Breast epithelium (tissue), 4 donors: ENCODE results near the gene IQSEC3. TPM values are rescaled to one million over a fixed set of nuclear protein-coding genes. Genes with fewer than 3 reads are reported as not detected.
A peak's percentile ranks its signal among the peaks of the same experiment; 100 is the strongest.
"Not testable (repeated sequence)": the region's sequence is repeated elsewhere in the genome, so short reads cannot be mapped to it uniquely, and the experiment has no call there.

Experiments
- DNase-seq, 2 donors: peaks; one replicate each; pipeline ENCODE4 v3.0.0-alpha.2; 2019; ENCODE audit warnings: low spot score in 2 of 2
- H3K27ac ChIP-seq, 2 donors: fragments of 200-600 bp; sonication (generic) in 1 of 2; one replicate each; pipeline ENCODE4 v1.5.1; 2016 to 2019; ENCODE audit warnings: mild to moderate bottlenecking in 1 of 2
- H3K27me3 ChIP-seq, 2 donors: fragments of 200-600 bp; sonication (generic) in 1 of 2; one replicate each; pipeline versions ENCODE4 v1.5.1 to v1.6.0; 2017 to 2019; ENCODE audit warnings: control low read depth in 1 of 2, mild to moderate bottlenecking in 1 of 2
- H3K36me3 ChIP-seq: fragments of 200-600 bp; one replicate; pipeline ENCODE4 v1.5.1; 2019
- H3K4me1 ChIP-seq, 2 donors: fragments of 200-600 bp; sonication (generic); one replicate each; pipeline ENCODE4 v1.5.1; 2016 to 2019; ENCODE audit warnings: control low read depth in 1 of 2
- H3K4me3 ChIP-seq, 3 donors: fragments of 200-600 bp; sonication (generic); 1 replicate in 2 of 3; 2 replicates in 1 of 3; pipeline ENCODE4 v1.5.1; 2016 to 2019; ENCODE audit warnings: mild to moderate bottlenecking in 3 of 3, moderate library complexity in 2 of 3
- H3K9me3 ChIP-seq, 2 donors: fragments of 200-600 bp; sonication (generic) in 1 of 2; one replicate each; pipeline ENCODE4 v1.5.1; 2016 to 2019; ENCODE audit warnings: control low read depth in 1 of 2
- CTCF ChIP-seq, 3 donors: fragments of 450-650 bp; IDR thresholded peaks; one replicate each; pipeline ENCODE4 v1.5.1; 2016 to 2017; ENCODE audit warnings: antibody characterized with exemption in 3 of 3, mild to moderate bottlenecking in 3 of 3, moderate library complexity in 3 of 3
- POLR2A ChIP-seq: fragments of 450-650 bp; IDR thresholded peaks from one replicate; pipeline ENCODE4 v1.6.1; 2016; ENCODE audit warnings: antibody characterized with exemption, mild to moderate bottlenecking, moderate library complexity
- POLR2AphosphoS5 ChIP-seq, 3 donors: sonication (generic); formaldehyde crosslinking; IDR thresholded peaks; one replicate each; pipeline ENCODE4 v1.6.1; 2017; ENCODE audit warnings: antibody characterized with exemption in 3 of 3
- intact Hi-C: fragments of 100-400 bp; cut with DNase I; formaldehyde crosslinking; loops from one replicate; pipeline ENCODE4 v1.15.1; 2023; ENCODE audit warnings: low total_unique reads
- total RNA-seq, 3 donors: library from RNA; depleted of rRNA; stranded (reverse); fragments of >200 nt; gene quantifications; one replicate each; pipeline ENCODE4 v1.1.0, GENCODE V29; 2016

IQSEC3 gene
- total RNA-seq, 3 donors from 2014 or later, result 0.64 to 0.98 (median 0.73) TPM

- Histone ChIP-seq H3K36me3 (no peaks in the 10 kb centered on the region), H3K4me3 (no peak overlapping the region), H3K9me3 (peaks cover 7 to 15% of the 10 kb centered on the region in 2 donors), H3K27ac (no peak overlapping the region), H3K27me3 (peaks cover 0 to 37% of the 10 kb centered on the region in 2 donors), H3K4me1 (no peaks in the 10 kb centered on the region)
- intact Hi-C loops, result no loop called here
- DNase-seq, result no peak
- TF ChIP-seq POLR2AphosphoS5 (IDR thresholded peaks at IDR 0.05), result no peak
- no peak for TF ChIP-seq CTCF (IDR thresholded peaks at IDR 0.05)
- TF ChIP-seq POLR2A, result no peak
Measured at GRCh38 chr12:57539-57938, 9.0 kb upstream of the IQSEC3 start.

- Histone ChIP-seq H3K9me3 (peaks cover 7 to 15% of the 10 kb centered on the region in 2 donors), H3K4me3 (no peak overlapping the region), H3K27me3 (peaks cover 0 to 31% of the 10 kb centered on the region in 2 donors), H3K4me1 (no peaks in the 10 kb centered on the region), H3K27ac (no peak overlapping the region), H3K36me3 (no peaks in the 10 kb centered on the region)
- TF ChIP-seq POLR2A (no peak), CTCF (IDR thresholded peaks at IDR 0.05) (no peak), POLR2AphosphoS5 (IDR thresholded peaks at IDR 0.05) (no peak)
- intact Hi-C loops, result no loop called here
- no peak for DNase-seq
Measured at GRCh38 chr12:58832-59231, 7.7 kb upstream of the IQSEC3 start.

- Histone ChIP-seq H3K27me3 (peaks cover 0 to 12% of the 10 kb centered on the region in 2 donors), H3K9me3 (peaks cover 4 to 15% of the 10 kb centered on the region in 2 donors)
- H3K4me3 ChIP-seq, intact Hi-C loops, H3K4me1 ChIP-seq, H3K36me3 ChIP-seq, DNase-seq, H3K27ac ChIP-seq: not testable (repeated sequence)
Measured at GRCh38 chr12:61845-62244, 4.7 kb upstream of the IQSEC3 start.

- H3K9me3 ChIP-seq, H3K27ac ChIP-seq, intact Hi-C loops, DNase-seq, H3K36me3 ChIP-seq, H3K4me3 ChIP-seq, H3K4me1 ChIP-seq: not testable (repeated sequence)
- H3K27me3 ChIP-seq, result peaks cover 0 to 12% of the 10 kb centered on the region in 2 donors
Measured at GRCh38 chr12:65491-66063, 990 bp upstream of the IQSEC3 start.

- H3K27ac ChIP-seq, H3K4me1 ChIP-seq, DNase-seq: not testable (repeated sequence)
Measured at GRCh38 chr12:66782-67504, 376 bp downstream of the IQSEC3 start.

GRCh38 chr12:69677-70076, 3.1 kb downstream of the IQSEC3 start:
- H3K9me3 ChIP-seq, H3K4me3 ChIP-seq, DNase-seq, H3K27ac ChIP-seq, intact Hi-C loops, H3K4me1 ChIP-seq, H3K36me3 ChIP-seq: not testable (repeated sequence)
- peaks cover 0 to 18% of the 10 kb centered on the region in 2 donors for H3K27me3 ChIP-seq

More at GRCh38 chr12:66782-67504, 376 bp downstream of the IQSEC3 start:
- H3K9me3 ChIP-seq, H3K36me3 ChIP-seq, intact Hi-C loops: not testable (repeated sequence)
- H3K4me3 ChIP-seq, result peak overlapping the region in 1 of 3 donors; percentile 31
- peaks cover 0 to 14% of the 10 kb centered on the region in 2 donors for H3K27me3 ChIP-seq

DNA sequence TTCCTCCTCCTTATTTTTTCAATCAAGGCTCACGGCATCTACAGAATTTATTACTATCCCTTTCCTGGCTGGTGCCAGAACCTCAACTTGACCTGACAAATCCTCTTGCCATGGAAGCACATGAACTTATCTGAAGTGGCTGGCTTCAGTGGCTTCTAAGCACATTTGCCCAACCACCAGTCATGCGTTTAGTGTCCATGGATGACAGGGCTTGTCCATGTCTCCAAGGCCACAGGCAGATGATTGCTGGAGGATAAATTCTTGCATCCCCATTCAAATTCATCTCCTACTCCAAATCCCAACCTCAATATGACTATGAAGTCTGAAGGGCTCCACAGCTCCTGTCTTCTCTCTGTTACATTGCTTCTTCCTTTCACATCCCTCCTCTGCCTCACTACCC, 4.0 kb downstream of the IQSEC3 start:
- H3K9me3 ChIP-seq, H3K4me3 ChIP-seq, H3K27ac ChIP-seq, intact Hi-C loops, DNase-seq, H3K36me3 ChIP-seq, H3K4me1 ChIP-seq: not testable (repeated sequence)
- H3K27me3 ChIP-seq, result peaks cover 3 to 23% of the 10 kb centered on the region in 2 donors

- H3K4me1 ChIP-seq, intact Hi-C loops, H3K27ac ChIP-seq, DNase-seq, H3K4me3 ChIP-seq, H3K9me3 ChIP-seq, H3K36me3 ChIP-seq: not testable (repeated sequence)
- H3K27me3 ChIP-seq, result peaks cover 3 to 35% of the 10 kb centered on the region in 2 donors
Measured at GRCh38 chr12:72018-72417, 5.5 kb downstream of the IQSEC3 start.

- peaks cover 3 to 30% of the 10 kb centered on the region in 2 donors for H3K27me3 ChIP-seq
- H3K36me3 ChIP-seq, intact Hi-C loops, H3K4me1 ChIP-seq, H3K9me3 ChIP-seq, H3K4me3 ChIP-seq, H3K27ac ChIP-seq, DNase-seq: not testable (repeated sequence)
Measured at GRCh38 chr12:74420-75190, 8.0 kb downstream of the IQSEC3 start.

- DNase-seq, H3K9me3 ChIP-seq, H3K4me3 ChIP-seq, H3K27ac ChIP-seq, H3K36me3 ChIP-seq, H3K4me1 ChIP-seq, intact Hi-C loops: not testable (repeated sequence)
- peaks cover 3 to 26% of the 10 kb centered on the region in 2 donors for H3K27me3 ChIP-seq
Measured at GRCh38 chr12:75541-75940, 9.0 kb downstream of the IQSEC3 start.
